HFFc6 (cell line): ENCODE results near the gene MBLAC1. TPM values are rescaled to one million over a fixed set of nuclear protein-coding genes. Genes with fewer than 3 reads are reported as not detected.

Experiments
- DNase-seq: peaks from one replicate; pipeline ENCODE4 v3.0.0-alpha.2; 2018
- H3K27ac Mint-ChIP-seq: 2 replicates; pipeline ENCODE4 v1.8.0; 2020; ENCODE audit warnings: mild to moderate bottlenecking, mixed read lengths
- H3K27me3 Mint-ChIP-seq: 2 replicates; pipeline ENCODE4 v1.8.0; 2021; ENCODE audit warnings: mild to moderate bottlenecking, moderate library complexity, mixed read lengths; ENCODE audit not compliant: insufficient read depth
- H3K36me3 Mint-ChIP-seq: 2 replicates; pipeline ENCODE4 v1.8.0; 2021; ENCODE audit warnings: low read depth, mixed read lengths
- H3K4me1 Mint-ChIP-seq: 2 replicates; pipeline ENCODE4 v1.8.0; 2020; ENCODE audit warnings: low read depth, mixed read lengths
- H3K4me3 Mint-ChIP-seq: 2 replicates; pipeline ENCODE4 v1.8.0; 2020; ENCODE audit warnings: mild to moderate bottlenecking, moderate library complexity, mixed read lengths
- H3K9me3 Mint-ChIP-seq: 2 replicates; pipeline ENCODE4 v1.8.0; 2020; ENCODE audit warnings: mild to moderate bottlenecking, mixed read lengths
- total RNA-seq, 6 experiments: library from RNA; stranded (reverse); fragmentation: NEBNext Ultra II Directional; extraction: Animal tissue kit (Norgen Biotek cat#: 25700); gene quantifications; 2 replicates in 1 of 6; 3 replicates in 5 of 6; pipeline ENCODE4 v1.2.3, GENCODE V29; 2021
- TF ChIP-seq, protein P1 (sequence below): fragments of 200-600 bp; sonication (generic); IDR thresholded peaks from 2 replicates; pipeline ENCODE4 v1.5.0; 2021; ENCODE audit warnings: antibody characterized with exemption, mild to moderate bottlenecking

MBLAC1 gene
- total RNA-seq, 6 experiments from 2014 or later: 2.3 to 3.0 (median 2.5) TPM

DNA sequence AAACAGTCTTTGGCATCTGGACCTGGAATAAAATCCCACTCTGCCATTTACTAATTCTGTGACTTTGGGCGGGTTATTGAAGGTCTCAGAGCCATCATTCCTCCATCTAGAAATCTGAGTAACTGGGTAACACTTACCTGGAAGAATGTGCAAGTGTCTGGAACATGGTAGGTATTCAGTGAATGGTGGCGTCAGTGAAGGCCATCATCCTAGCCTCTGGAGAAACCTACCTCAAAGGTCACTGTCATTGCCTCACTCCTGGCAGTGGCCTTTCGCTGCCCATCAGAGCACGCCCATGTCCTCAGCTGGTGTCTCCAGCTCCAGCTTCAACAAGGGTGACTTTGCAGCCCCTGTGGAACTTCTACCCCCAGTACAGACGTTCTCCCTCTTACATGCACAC, 37.1 kb downstream of the MBLAC1 start:
- Mint-ChIP-seq H3K4me1 (peaks cover 30% of the 10 kb centered on the region), H3K9me3 (no peaks in the 10 kb centered on the region), H3K27me3 (peaks cover 2% of the 10 kb centered on the region; the same call in 1 of the 2 replicates), H3K36me3 (no peaks in the 10 kb centered on the region), H3K4me3 (no peak overlapping the region), H3K27ac (no peak overlapping the region)
- no peak for DNase-seq
- TF ChIP-seq, protein P1, sequence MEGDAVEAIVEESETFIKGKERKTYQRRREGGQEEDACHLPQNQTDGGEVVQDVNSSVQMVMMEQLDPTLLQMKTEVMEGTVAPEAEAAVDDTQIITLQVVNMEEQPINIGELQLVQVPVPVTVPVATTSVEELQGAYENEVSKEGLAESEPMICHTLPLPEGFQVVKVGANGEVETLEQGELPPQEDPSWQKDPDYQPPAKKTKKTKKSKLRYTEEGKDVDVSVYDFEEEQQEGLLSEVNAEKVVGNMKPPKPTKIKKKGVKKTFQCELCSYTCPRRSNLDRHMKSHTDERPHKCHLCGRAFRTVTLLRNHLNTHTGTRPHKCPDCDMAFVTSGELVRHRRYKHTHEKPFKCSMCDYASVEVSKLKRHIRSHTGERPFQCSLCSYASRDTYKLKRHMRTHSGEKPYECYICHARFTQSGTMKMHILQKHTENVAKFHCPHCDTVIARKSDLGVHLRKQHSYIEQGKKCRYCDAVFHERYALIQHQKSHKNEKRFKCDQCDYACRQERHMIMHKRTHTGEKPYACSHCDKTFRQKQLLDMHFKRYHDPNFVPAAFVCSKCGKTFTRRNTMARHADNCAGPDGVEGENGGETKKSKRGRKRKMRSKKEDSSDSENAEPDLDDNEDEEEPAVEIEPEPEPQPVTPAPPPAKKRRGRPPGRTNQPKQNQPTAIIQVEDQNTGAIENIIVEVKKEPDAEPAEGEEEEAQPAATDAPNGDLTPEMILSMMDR: no peak

DNA sequence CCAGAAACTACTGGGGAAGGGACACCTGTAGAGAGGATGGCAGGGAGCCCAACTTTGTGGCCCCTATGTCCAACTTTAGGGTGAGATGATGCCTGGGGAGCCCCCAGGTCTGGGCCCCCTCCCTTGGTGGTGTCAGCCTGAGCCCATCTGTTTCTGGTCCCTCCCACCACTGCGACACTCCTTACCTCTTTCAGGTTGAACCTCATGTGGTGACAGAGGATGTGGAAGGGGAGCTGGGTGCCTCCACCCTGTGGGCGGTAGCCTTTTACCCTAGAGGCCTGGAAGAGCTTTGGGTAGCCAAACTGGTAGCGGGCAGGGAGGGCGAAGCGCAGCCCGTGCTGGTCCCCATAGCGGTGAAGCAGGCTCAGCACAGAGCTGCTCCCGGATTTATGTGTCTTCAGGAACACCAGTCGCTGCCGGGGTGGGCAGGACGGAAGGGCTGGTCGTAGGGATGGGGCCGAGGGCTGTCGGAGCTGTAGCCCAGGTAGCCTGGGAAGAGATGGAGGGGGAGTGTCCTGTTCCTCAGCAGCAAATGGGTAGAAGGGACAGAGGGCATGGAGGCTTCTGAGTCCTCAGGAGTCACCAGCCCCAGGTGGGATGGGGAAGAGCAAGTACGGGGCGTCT, 39.7 kb downstream of the MBLAC1 start:
- peaks cover 2% of the 10 kb centered on the region; the same call in 1 of the 2 replicates for H3K27me3 Mint-ChIP-seq
- H3K4me3 Mint-ChIP-seq: no peak overlapping the region
- no peak for DNase-seq

DNA sequence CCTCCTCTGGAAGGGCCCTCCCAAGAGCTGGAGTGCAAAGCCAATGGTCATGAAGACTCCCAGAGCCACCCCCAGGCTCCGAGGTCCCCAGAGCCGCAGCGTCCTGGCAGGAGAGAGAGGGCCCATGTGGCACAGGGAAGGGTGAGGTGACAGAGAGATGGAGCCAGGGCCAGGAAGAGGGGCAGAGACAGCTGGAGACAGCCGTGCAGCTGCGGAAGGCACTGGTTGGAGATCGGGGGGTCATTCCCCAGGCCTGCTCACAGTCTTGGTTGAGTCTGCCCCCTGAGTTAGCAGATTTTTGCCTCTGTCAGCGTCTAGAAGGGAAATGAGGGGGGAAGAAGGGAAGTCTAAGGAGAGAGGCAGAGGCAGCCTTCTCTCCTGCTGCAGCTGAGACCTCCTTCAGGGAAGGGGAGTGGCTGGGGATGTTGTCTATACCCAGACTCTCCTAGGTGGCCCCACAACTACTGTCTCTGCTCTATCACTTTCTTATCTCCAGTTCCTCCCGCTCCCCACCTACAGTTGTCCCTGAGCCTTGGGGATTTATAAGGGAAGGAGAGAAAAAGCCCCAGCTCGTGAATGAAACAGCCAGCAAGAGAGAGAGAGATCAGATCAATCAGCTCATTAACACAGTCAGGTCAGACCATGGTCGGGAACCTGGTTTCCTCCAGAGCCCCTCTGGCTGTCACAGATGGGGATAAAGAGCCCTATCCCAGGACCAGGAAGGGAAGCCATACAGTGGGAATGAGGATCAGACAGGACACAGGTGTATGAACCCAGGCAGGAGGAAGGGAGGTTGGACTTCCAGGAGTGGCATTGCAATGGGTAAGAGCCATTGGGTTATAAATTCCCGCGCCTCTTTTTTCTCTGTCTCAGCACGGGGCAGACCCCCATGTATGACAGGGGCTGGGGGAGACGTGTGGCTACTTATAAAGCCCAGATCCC, 40.5 kb downstream of the MBLAC1 start:
- Mint-ChIP-seq H3K36me3 (no peaks in the 10 kb centered on the region), H3K9me3 (no peaks in the 10 kb centered on the region), H3K4me1 (peaks cover 33% of the 10 kb centered on the region), H3K27me3 (peaks cover 2% of the 10 kb centered on the region; the same call in 1 of the 2 replicates), H3K27ac (peak overlapping the region; percentile 87), H3K4me3 (peak overlapping the region; percentile 91)
- TF ChIP-seq, protein P1: no peak
- DNase-seq: no peak

More for the DNA sequence above, 39.7 kb downstream of the MBLAC1 start:
- TF ChIP-seq, protein P1: no peak
- Mint-ChIP-seq H3K27ac (no peak overlapping the region), H3K4me1 (peaks cover 33% of the 10 kb centered on the region), H3K36me3 (no peaks in the 10 kb centered on the region), H3K9me3 (no peaks in the 10 kb centered on the region)

DNA sequence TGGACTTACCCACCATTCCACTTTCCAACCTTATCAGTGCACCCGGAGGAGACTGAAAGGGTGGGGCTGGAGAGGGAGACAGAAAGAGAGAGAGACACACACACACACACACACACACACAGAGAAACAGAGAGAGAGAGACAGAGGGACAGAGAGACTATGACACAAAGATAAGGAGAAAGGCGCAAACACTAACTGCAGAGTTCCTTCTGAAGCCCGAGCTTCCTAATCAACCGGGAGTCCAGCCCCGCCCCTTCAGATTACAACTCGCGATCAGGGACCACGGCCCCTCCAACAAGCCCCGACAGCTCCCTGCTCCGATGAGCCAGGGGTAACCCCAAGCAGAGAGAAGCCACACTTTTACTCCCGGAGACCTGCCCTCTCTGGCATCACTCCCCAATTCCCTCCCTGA, 41.2 kb downstream of the MBLAC1 start:
- no peaks in the 10 kb centered on the region for H3K36me3 Mint-ChIP-seq
- DNase-seq: no peak
- TF ChIP-seq, protein P1: no peak
- peaks cover 33% of the 10 kb centered on the region for H3K4me1 Mint-ChIP-seq
- H3K9me3 Mint-ChIP-seq: no peaks in the 10 kb centered on the region
- H3K27ac Mint-ChIP-seq: peak overlapping the region; percentile 87
- H3K27me3 Mint-ChIP-seq: peaks cover 2% of the 10 kb centered on the region; the same call in 1 of the 2 replicates
- H3K4me3 Mint-ChIP-seq: peak overlapping the region; percentile 91

DNA sequence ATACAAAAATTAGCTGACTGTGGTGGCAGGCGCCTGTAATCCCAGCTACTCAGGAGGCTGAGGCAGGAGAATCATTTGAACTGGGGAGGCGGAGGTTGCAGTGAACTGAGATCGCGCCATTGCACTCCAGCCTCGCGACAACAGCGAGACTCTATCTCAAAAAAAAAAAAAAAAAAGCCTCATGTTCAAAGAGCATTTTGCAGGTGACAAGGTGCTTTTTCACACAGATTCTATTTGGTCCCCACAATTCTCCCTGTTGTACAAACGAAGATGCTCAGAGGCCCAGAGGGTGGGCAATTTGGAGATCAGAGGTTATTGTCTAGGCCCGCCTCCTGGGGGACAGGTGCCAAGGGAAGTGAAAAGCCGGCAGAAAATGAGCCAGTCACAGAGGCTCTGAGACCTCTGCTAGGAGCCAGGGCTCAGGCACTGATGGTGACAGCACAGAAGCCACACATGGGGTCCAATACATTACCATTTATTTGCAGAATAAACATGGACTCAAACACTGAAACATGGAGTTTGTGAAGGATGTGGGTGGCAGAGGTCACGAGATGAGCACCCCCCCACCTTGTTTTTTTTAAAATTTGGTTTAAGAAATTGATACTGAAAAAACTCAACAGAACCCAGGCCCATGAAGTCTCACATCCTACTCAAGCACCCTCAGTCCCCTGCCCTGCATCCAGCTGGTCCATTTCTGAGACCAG, 42.5 kb downstream of the MBLAC1 start:
- Mint-ChIP-seq H3K9me3 (no peaks in the 10 kb centered on the region), H3K27ac (no peak overlapping the region), H3K4me1 (peaks cover 25% of the 10 kb centered on the region), H3K4me3 (peak overlapping the region; percentile 91; the same call in 1 of the 2 replicates), H3K36me3 (no peaks in the 10 kb centered on the region), H3K27me3 (peaks cover 2% of the 10 kb centered on the region; the same call in 1 of the 2 replicates)
- TF ChIP-seq, protein P1: no peak; the same call in 1 of the 2 replicates
- no peak for DNase-seq
